RWPE2 (cell line): ENCODE measurements around the gene HIGD1A.
A peak's percentile ranks its signal among the peaks of the same experiment; 100 is the strongest.

Source experiments
- ATAC-seq: fragments of 200-7000 bp; cut with Tn5 transposase; 3 replicates; pipeline ENCODE4 v1.9.1; 2021; ENCODE audit warnings: low read depth
- DNase-seq: peaks from one replicate; pipeline ENCODE4 v3.0.0-alpha.2; 2020; ENCODE audit warnings: low spot score
- H3K27ac ChIP-seq: fragments of 450-650 bp; 2 replicates; pipeline ENCODE4 v1.5.1; 2017; ENCODE audit warnings: mild to moderate bottlenecking; ENCODE audit not compliant: poor library complexity, severe bottlenecking
- H3K27me3 ChIP-seq: fragments of 250-450 bp; sonication (Bioruptor Pico); 2 replicates; pipeline ENCODE4 v1.5.1; 2021; ENCODE audit warnings: mild to moderate bottlenecking, moderate library complexity; ENCODE audit not compliant: insufficient read depth, poor library complexity, severe bottlenecking
- H3K36me3 ChIP-seq: fragments of 250-450 bp; sonication (Bioruptor Pico); 2 replicates; pipeline ENCODE4 v1.5.1; 2020; ENCODE audit warnings: low read depth, mild to moderate bottlenecking, moderate library complexity
- H3K4me1 ChIP-seq: fragments of 250-450 bp; sonication (Bioruptor Pico); 2 replicates; pipeline ENCODE4 v1.5.1; 2021; ENCODE audit warnings: mild to moderate bottlenecking, moderate library complexity; ENCODE audit not compliant: insufficient read depth, poor library complexity, severe bottlenecking
- H3K4me3 ChIP-seq: fragments of 250-450 bp; sonication (Bioruptor Pico); 2 replicates; pipeline ENCODE4 v1.5.1; 2021; ENCODE audit warnings: mild to moderate bottlenecking, moderate library complexity; ENCODE audit not compliant: severe bottlenecking
- H3K9me3 ChIP-seq: fragments of 250-450 bp; sonication (Bioruptor Pico); 2 replicates; pipeline ENCODE4 v1.5.1; 2021; ENCODE audit warnings: mild to moderate bottlenecking, moderate library complexity; ENCODE audit not compliant: severe bottlenecking
- TF ChIP-seq, protein P1 (sequence below): fragments of 450-650 bp; IDR thresholded peaks from one replicate; pipeline ENCODE4 v1.5.1; 2017; ENCODE audit warnings: mild to moderate bottlenecking, moderate library complexity; ENCODE audit not compliant: poor library complexity, severe bottlenecking

The HIGD1A gene

DNA sequence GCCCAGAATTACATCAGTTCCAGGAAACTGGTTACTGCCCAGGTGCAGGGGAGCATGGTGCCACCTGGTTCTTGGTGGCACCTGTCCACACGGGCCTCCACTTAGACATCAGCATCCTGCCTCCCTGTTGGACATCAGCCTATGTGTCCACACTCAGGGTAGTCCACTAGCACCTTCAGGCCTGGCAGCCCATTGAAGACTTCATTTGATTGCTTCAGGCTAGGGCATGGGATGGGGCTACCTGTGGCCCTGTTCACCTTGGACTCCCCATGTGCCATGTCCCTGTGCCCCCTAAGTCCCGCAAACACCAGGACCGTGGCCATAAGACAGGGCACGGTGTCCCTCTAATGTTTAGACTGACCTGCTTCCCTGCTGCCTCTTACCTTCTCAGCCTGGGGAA, 40.5 kb upstream of the HIGD1A start:
- TF ChIP-seq, protein P1, sequence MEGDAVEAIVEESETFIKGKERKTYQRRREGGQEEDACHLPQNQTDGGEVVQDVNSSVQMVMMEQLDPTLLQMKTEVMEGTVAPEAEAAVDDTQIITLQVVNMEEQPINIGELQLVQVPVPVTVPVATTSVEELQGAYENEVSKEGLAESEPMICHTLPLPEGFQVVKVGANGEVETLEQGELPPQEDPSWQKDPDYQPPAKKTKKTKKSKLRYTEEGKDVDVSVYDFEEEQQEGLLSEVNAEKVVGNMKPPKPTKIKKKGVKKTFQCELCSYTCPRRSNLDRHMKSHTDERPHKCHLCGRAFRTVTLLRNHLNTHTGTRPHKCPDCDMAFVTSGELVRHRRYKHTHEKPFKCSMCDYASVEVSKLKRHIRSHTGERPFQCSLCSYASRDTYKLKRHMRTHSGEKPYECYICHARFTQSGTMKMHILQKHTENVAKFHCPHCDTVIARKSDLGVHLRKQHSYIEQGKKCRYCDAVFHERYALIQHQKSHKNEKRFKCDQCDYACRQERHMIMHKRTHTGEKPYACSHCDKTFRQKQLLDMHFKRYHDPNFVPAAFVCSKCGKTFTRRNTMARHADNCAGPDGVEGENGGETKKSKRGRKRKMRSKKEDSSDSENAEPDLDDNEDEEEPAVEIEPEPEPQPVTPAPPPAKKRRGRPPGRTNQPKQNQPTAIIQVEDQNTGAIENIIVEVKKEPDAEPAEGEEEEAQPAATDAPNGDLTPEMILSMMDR, result no peak
- H3K4me1 ChIP-seq, result no peaks in the 10 kb centered on the region

DNA sequence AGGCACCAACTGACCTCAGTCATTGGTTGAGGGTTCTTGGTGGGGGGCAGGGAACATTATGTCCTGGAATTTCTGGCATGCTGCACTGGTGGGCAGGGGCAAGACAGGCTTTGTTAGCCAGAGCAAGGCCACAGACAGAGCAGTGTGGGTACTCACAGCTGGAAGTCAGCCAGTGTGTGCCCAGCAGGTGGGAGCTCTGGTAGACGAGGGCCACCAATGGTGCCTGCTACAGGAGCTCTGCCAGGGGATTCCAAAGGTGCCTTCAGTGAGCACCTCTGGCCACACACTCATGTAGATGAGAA, 40.1 kb upstream of the HIGD1A start:
- Histone ChIP-seq H3K4me1 (no peaks in the 10 kb centered on the region), H3K9me3 (no peaks in the 10 kb centered on the region), H3K36me3 (no peaks in the 10 kb centered on the region), H3K4me3 (no peak overlapping the region), H3K27me3 (no peaks in the 10 kb centered on the region), H3K27ac (no peak overlapping the region)
- DNase-seq (no peak), ATAC-seq (no peak)
- TF ChIP-seq, protein P1, result no peak

More for the DNA sequence above, 40.5 kb upstream of the HIGD1A start:
- Histone ChIP-seq H3K9me3 (no peaks in the 10 kb centered on the region), H3K36me3 (no peaks in the 10 kb centered on the region), H3K27ac (no peak overlapping the region), H3K4me3 (no peak overlapping the region), H3K27me3 (no peaks in the 10 kb centered on the region)
- ATAC-seq (no peak), DNase-seq (no peak)

DNA sequence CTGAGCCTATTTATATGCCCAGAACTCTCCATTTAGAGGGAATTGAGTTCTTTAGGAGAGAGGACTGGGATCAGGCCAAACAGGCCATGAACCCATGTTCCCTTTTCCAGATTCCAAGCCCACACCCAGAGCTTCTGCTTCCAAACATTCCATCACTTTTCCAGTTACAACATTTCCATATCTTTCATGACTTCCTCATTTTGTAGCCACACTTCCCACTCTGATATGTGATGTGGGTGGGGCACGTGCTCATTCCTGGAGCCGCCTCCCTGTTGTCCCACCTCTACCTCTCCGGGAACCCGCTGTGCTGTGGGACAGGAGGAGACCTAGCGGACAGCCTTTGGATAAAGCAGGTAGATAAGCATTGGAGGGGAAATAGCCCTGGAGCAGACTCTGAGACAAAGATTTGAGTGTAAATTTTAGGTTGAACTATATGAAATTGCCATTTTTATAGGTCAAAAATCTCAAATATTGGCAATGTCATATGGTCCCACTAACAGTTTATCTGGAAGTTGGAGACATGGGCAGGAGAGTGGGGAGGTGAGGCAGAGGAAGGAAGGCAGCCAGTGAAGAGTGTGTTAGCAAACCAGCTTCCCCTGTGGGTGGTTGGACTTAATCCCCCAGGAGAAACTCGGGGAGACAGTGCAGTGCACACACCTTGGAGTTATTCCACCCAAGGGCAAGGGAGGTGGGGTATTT, 39.6 kb upstream of the HIGD1A start:
- no peaks in the 10 kb centered on the region for H3K36me3 ChIP-seq
- TF ChIP-seq, protein P1, result no peak

DNA sequence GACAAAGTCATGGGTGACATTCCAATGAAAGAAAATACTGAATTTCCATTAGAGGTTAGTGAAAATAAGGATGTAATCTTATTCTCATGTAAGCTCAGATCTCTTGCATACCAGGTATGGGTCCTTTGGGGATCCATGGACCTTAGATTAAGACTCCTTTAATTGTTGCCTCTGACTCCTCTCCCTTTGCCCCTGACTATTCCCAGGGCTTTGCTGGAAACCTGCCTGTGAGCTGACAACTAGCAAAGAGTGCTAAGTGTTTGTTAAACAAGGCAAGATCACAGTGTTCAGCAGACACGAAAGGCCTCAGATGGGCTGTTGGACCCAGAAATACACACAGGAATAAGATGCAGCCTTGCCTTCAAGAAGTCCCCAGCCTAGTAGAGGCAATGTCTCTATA, 37.0 kb upstream of the HIGD1A start:
- TF ChIP-seq, protein P1, result no peak
- Histone ChIP-seq H3K27ac (no peak overlapping the region), H3K36me3 (no peaks in the 10 kb centered on the region), H3K9me3 (no peaks in the 10 kb centered on the region), H3K4me1 (no peaks in the 10 kb centered on the region), H3K27me3 (no peaks in the 10 kb centered on the region), H3K4me3 (no peak overlapping the region)
- ATAC-seq (no peak), DNase-seq (no peak)

More for the DNA sequence above, 39.6 kb upstream of the HIGD1A start:
- Histone ChIP-seq H3K27me3 (no peaks in the 10 kb centered on the region), H3K27ac (no peak overlapping the region), H3K4me3 (no peak overlapping the region), H3K4me1 (no peaks in the 10 kb centered on the region), H3K9me3 (no peaks in the 10 kb centered on the region)
- no peak for ATAC-seq
- no peak for DNase-seq

DNA sequence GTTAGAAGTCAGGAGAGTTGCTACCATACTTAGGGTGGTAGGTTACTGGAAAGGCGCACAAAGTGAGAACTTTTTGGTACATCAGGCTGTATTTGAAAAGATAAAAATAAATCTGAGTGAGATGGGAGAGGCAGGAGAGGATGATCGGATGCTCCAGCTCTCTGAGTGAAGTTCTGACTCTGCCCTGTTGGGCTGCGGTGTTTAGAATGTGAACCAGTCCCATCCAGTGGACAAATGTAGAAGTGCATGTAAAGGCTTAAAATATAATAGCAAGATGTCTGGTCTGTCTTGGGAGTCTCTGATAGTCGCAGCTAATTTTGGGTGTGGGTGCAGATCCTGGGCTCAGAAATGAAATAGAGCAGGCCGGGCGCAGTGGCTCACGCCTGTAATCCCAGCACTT, 35.3 kb upstream of the HIGD1A start:
- TF ChIP-seq, protein P1, result peak; percentile 77
- Histone ChIP-seq H3K4me1 (no peaks in the 10 kb centered on the region), H3K27ac (no peak overlapping the region), H3K9me3 (no peaks in the 10 kb centered on the region), H3K4me3 (no peak overlapping the region), H3K36me3 (no peaks in the 10 kb centered on the region), H3K27me3 (no peaks in the 10 kb centered on the region)
- ATAC-seq (peak; percentile 93), DNase-seq (no peak)
